Fibroblast of gingiva (primary cell): Measurements from ENCODE around the gene AKT1.
A peak's percentile ranks its signal among the peaks of the same experiment; 100 is the strongest.

Experiments
- DNase-seq: peaks from one replicate; pipeline ENCODE4 v3.0.0-alpha.2; 2011; ENCODE audit warnings: low read depth

Gene AKT1

DNA sequence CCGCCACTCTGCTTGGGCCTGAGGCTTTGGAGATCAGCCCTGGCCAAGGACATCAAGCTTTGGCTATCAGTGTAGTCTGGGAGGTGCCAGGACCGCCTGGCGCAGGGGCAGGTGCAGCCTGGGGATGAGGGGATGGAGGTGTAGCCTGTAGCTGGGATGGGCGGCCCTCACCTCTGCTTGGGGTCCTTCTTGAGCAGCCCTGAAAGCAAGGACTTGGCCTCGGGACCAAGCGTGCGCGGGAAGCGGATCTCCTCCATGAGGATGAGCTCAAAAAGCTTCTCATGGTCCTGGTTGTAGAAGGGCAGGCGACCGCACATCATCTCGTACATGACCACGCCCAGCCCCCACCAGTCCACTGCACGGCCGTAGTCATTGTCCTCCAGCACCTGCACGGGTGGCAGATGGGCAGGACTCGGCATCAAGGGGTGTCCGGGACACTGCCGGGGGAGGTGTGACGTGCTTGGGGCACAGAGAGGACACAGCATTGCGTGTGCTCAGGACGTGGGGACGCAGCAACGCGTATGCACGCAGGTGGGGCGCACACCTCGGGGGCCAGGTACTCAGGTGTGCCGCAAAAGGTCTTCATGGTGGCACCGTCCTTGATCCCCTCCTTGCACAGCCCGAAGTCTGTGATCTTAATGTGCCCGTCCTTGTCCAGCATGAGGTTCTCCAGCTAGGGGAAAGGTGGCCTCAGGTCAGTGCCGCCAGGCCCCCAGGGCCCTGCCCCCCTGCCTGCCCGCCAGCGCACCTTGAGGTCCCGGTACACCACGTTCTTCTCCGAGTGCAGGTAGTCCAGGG is 22.6 kb downstream of the AKT1 start:
- no peak for DNase-seq

DNA sequence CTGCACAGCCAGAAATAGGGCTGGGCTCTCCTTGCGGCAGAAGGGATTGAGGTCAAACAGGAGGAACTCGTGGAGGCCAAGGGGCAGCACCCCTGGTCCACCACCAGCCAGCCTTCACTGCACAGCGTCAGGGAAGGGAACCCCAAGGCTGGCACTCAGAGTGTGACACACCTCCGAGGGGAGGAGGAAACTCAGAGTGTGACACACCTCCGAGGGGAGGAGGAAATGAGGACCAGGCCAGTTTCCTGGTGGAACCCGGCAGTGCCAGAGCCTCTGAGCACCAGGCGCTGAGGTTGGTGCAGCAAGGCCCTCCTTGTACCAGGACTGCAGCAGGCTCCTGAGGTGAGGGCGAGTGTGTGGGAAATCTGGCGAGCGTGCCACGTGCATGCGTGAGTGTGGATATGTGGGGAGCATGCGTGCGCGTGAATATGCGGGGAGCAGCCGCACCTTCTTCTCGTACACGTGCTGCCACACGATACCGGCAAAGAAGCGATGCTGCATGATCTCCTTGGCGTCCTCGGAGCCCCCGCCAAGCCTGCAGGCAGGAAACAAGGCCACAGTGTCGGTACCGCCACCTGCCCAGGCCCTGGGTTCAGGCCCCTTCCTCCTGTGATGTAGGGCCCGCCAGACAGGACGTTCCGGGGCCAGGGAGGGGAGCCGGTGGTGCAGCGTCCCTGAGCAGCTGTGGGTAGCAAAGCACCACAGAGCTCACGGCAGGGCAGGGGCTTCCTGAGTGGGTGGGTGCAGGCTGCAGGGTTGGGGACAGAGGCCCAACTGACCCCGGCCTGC is 23.4 kb downstream of the AKT1 start:
- DNase-seq: no peak

DNA sequence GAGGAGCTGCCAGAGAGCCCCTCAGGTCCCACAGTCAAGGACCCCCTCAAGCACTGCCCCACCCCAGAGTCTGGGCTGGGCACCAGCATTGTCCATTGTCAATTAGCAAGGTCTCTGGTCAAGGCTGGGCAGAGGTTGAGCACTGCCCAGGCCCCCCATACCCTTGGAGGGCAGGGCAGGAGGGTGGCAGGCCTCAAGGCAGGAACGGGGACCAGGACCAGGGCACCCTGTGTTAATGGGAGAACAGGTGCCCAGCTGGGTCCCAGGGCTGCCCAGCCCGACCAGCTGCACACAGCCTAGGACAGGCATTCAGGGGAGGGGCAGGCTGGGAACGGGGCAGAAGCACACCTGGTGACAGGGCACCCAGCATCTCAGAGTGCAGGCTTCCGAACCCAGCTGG is 24.2 kb downstream of the AKT1 start:
- no peak for DNase-seq

DNA sequence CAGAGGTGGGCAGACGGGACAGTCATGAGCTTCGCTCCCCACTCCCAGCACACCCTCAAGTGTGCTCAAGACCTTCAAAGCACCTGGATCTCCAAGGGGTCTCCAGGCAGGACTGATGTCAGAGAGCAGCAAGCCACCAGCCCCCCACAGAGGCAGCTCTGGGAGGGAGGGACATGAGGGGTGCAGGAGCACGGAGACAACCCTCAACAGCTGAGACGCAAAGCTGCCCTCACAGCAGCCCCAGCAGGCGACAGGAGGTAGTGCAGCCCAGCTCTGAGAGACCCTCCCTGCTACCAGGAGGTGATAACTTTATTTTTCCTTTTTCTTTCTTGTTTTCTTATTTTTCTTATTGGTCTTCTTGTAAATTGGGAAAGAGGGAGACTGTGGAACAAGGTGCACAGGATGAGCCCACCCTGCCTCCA is 24.7 kb downstream of the AKT1 start:
- DNase-seq: peak; percentile 17

DNA sequence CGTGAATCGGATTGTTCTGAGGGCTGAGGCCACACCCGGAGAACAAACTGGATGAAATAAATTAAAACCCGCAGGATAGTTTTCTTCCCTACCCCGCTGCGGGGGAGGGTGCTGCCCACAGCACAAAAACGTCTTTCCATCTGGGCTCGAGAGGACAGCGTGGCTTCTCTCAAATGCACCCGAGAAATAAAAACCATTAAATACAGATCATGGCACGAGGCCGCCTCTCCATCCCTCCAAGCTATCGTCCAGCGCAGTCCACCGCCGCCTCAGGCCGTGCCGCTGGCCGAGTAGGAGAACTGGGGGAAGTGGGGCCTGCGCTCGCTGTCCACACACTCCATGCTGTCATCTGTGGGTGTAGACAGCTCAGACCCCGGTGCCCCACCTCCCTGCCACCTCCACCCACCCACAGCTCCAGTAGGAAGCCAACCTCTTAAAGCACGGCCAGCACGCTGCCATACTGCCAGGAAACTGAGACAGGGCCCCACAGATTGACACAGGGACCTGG is 25.4 kb downstream of the AKT1 start:
- DNase-seq: no peak

DNA sequence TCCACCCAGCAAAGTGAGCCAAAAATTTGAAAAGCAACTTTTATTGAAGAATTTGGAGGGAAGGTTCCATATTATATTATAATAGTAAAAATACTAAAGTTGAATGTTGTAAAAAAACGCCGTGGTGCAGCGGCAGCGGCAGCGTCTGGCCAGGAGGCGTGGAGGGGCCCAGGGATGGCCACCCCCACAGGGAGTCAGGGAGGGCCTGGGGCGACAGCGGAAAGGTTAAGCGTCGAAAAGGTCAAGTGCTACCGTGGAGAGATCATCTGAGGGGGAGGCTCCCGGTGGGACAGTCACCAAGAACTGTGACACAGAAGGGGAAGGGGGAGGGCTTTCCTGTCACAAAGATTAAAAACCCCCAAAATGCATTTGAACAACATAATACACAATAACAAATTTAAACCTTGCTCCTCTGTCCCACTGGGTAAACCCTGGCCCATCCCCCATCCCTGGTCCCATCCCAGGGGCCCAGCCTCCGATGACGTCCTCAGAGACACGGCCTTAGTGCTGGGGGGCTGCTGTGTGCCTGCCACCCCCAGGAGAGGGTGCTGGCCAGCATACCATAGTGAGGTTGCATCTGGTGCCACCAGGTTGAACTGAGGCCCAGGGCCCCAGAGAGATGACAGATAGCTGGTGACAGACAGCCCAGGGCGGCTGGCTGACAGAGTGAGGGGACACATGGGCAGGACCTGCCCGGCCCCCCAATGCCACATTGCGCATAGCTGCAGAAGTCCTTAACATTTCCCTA is 26.1 kb downstream of the AKT1 start:
- DNase-seq: no peak

DNA sequence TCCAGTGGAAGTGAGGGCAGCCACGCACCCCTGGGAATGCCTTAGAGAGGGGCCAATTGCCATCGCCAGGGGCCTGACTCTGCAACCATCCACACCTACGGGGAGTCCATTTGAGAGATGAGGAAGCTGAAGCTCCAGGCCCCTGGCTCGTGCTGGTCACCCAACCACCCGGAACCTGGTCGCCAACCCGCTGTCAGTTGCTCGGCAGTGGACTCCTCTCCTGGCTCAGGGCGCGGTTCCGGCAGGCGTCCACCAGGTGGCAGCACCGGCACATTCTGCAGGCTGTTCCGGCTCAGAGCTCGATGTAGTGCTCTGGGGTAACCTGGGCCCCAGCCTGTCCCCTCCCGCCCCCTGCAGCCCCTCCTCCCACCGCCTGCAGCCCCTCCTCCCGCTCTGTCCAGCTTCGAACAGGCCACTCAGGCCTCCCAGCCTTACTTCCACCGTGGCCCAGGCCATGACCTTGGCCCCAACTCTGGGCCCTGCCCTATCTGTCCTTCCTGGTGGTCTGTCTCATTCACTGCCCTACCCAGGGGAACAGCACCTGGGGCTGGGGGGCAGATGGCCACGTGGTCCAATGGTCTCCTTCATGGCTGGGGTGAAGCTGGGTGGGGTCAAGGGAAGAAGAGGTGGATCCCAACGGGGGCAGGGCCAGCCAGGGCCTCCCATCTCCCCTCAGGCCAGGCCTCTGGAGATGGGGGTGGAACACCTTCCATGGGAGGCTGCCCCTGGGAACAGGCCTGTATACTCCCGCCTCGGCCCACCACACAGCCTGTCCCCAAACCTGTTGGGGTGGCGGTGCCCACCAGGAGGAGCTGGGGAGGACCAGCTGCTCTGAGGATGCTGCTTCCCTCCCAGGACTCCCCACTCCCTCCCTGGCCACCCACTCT is 26.9 kb downstream of the AKT1 start:
- peak; percentile 70 for DNase-seq

DNA sequence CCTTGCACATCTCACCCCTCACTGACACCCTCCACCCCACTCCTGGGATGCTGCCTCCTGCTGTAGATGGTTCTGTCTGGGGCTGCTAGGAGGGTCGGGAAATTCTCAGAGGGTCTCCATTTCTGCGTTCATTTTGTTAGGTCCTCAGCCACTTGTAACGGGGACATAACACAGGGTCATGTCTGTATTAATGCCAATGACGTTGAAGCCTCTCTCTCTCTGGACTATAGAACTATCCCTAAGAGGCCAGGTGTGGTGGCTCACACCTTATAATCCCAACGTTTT is 28.0 kb downstream of the AKT1 start:
- DNase-seq: no peak

DNA sequence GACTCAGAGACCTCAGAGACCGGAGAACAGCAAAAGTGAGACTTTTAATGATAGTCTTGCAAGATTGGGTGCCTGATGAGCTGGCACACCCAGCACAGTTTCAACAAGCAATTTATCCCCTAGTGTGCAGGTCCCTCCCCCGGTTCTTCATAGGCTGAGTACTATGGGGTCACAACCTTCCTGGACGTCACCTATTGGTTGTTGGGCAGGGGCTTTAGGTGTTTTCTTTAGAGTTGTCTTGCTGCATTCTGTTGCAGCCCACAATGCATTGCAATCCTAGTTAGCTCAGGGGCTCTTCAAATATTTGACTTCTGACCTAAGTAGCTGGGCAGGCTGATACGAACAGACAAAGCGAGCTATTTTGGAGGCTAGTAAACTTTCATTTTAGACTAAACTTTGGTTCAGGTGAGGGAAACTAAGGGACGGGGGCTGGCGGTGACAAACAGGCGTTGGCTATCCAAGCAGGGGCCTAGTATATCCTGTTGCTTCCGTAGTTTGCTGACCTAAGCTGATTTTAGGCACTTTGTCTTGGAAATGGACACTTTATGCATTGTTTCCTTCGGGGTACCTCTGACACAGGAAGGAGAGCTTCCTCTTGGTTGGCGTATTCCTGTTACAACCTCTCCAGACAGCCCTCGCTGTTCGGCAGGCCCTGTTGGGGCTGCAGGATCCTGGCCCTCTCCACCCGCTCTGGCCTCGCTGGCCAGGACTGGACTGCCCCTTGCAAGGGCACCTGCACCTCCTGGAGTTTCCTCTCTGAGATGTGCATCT is 28.5 kb downstream of the AKT1 start:
- DNase-seq: no peak

DNA sequence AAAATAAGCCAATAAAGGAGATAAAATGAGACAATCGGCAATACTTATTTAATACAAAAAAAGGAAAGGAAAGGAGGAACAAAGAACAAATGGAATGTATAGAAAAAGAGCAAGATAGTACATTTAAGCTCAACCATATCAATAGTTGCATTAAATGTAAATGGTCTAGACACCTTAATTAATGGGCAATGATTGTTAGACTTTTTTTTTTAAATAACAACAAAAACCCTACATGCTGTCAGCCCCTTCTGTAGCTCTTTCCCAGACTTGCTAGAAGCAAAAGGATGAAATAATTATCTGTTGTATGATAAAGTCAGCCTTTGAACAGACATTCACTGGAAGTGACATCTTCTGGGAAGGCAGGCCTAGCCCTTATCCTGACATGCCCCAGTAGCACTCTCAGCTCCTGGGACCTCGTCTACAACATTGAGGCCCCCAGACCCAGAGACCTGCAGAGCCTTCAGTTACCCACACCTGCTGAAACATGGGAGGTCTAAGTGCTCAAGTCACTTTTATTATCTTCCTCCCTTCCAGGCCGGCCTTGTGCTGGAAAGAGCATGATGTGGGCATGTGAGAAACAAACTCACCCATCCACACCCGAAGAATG is 29.2 kb downstream of the AKT1 start:
- no peak for DNase-seq

DNA sequence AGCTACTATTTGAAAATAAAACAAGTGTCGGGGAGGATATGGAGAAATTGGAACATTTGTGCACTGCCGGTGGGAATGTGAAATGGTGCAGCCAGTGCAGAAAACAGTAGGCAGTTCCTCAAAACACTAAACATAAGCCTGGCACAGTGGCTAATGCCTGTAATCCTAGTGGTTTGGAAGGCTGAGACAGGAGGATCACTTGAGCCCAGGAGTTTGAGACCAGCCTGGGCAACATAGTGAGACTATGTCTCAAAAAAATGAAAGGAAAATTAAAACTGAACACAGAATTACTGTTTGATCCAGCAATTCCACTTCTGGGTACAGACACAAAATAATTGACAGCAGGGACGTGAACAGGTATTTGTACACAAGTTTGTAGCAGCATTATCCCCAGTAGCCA is 30.0 kb downstream of the AKT1 start:
- no peak for DNase-seq

DNA sequence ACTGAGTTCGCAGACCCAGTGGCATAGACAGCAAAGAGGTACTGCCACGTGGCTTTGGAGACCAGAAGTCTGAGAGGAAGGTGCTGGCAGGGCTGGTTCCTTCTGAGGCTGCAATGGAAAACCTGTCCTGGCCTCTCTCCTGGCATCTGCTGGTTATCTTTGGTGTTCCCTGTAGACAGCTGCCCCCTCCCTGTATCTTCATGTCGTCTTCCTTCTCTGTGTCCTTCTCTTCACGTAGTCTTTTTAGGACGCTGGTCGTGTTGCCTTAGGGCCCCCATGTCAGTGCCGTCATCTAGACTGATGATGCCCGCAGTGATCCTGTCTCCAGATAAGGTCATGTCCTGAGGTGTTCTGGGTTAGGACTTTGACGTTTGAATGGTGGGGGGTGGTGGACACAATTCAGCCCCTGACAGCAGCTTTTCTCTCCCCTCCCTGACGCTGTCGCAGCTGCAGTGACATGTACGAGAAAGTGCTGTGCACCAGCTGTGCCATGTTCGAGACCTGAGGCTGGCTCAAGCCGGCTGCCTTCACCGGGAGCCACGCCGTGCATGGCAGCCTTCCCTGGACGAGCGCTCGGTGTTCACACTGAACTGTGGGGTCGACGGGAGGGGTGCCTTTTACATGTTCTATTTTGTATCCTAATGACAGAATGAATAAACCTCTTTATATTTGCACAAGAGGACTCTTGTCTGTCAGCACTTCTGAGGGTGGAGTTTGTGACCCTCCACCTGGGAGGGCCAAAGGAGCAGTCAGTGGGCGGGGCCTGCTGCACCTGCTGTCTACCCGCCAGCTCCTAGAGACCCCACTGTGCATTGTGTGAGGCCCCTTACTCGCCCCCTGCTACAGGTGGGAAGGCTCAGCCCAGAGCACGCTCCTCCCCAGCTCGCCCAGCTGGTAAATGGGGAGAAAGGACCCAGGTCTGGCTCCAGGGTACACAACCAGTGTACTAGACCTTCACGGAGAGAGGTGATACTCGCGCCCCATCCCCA is 36.3 kb downstream of the AKT1 start:
- DNase-seq: no peak

DNA sequence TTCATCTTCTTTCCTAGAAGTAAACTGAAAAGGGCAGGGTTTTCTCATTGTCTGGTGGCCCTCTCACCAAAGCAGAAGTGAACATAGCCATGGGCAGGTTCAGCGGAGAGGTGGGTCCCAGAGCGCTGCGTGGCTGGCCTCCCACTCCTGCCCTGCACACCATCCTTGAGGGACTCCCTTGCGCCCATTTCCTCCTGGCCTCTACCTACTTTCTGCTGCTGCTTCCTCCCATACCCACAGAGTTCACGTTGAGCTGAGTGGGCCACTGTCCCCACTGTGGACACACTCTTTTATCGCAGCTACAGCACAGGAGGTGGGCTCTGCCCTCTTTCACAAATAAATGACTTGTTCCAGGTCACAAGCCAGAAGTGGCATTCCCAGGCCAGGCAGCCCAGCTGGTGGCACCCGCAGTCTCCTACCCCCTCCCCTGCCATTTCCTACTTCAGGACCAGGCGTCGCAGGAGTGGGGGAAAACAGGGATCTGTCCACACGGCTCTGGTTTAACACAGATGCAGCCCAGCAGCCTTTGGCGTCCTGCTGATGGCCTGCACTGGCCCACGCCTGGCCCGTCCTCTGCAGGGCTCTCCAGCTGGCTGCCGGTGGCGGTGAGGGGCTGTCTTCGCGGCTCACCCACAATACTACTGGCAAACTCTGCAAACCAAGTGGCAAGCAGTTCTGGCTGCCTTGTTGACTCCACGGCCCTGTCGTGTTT is 37.7 kb downstream of the AKT1 start:
- no peak for DNase-seq

DNA sequence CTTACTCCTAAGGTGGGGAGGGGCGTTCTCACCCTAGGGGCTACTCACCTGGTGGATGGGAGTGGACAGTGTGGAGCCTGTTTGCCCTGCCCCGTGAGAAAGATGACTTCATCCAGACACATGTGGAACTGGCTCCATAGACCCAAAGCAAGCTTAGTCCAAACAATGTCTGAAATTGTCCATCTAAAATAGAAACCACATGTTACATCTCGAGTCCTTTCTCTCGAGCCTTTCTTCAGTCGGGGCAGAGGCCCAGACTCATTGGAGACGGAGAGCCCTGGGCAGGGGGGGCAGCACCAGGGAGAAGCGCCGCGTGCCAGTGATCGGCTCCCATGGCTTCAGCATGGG is 38.3 kb downstream of the AKT1 start:
- DNase-seq: no peak

DNA sequence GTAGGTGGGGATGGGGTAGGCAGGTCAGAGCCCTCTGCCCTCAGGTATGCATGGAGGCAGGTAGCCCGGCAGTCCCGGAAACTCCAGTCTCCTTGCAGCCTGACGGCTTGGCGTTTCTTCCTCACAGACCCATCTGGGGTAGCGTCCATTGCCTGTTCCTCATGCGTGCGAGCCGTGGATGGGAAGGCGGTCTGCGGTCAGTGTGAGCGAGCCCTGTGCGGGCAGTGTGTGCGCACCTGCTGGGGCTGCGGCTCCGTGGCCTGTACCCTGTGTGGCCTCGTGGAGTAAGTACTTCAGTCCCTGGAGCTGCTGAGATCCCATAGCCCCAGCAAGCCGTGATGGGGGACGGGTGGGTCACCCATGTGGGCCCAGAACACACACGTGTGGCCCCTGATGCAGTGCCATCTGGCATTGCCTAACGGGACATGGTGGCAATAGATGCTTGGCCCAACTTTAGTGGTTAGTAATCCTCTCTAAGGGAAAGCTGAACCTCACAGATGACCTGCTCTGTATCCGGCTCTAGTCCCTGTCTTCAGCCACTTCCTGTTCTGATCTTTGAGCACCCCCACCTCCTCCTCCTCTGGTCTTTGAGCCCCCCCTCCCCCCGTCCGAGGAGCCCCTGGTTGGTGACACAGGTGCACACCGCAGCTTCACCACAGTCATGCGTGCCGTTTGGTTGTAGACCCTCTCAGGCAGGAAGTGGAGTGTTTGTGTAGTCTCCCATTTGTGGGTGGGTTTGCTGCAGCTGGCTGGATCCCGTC is 38.9 kb downstream of the AKT1 start:
- no peak for DNase-seq

DNA sequence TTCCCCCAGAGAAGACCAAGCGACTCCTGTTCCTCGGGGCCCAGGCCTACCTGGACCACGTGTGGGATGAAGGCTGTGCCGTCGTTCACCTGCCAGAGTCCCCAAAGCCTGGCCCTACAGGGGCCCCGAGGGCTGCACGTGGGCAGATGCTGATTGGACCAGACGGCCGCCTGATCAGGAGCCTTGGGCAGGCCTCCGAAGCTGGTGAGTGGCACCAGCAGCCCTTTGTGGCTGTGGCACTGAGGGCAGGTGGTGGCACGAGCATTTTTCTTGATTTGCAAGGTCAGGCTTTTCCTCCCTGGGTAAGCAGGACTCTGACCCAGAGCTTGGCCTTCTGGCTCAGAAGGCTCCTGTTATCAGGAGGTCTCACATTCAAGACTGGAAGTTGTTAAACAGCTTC is 39.9 kb downstream of the AKT1 start:
- DNase-seq: no peak

DNA sequence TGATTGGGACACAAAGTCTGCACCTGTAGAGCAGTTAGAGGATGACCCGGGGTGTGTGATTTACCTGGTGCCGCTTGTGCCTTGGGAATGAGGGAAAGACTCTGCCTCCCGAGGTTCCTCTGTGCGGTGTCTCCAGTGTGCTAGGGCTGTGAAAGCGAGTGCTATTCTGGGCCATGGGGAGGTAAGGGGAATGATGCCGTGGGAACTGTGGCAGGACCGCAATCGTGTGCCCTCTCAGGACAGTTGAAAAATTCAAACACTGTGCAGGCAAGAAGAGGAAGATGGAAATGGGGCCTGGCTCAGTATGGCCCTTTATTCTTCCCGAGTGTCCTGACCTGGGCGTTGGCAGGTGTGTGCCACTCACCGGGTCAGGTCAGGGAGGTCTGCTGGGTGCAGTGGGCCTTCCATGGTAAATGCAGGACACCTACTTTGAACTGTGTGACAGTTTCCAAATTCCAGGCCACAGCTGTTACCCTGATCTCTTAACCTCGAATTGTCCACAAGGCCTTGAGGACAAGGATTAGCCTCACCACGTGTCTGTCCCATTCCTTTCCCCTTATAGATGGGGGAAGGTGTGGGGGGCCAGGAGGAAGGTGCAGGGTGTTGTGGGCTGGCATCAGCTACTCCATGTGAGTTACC is 41.2 kb downstream of the AKT1 start:
- DNase-seq: no peak
